Peyer's patch (tissue), 4 donors: ENCODE measurements around the gene KCNN3.

ENCODE experiments used
- CTCF ChIP-seq, 6 experiments: fragments of 450-650 bp in 4 of 6; fragments of 200-600 bp in 2 of 6; sonication (generic) in 1 of 6; IDR thresholded peaks; one replicate each; pipeline ENCODE4 v1.5.1; 2017 to 2019; ENCODE audit warnings: antibody characterized with exemption in 6 of 6, mild to moderate bottlenecking in 3 of 6, moderate library complexity in 1 of 6
- POLR2A ChIP-seq, 2 donors: fragments of 450-650 bp; IDR thresholded peaks; one replicate each; pipeline ENCODE4 v1.5.1; 2017; ENCODE audit warnings: antibody characterized with exemption in 2 of 2, mild to moderate bottlenecking in 2 of 2, moderate library complexity in 2 of 2

GRCh38 chr1:154835531-154836324 lies 34.4 kb downstream of the KCNN3 start:
- no peak for TF ChIP-seq CTCF (IDR thresholded peaks at IDR 0.05)
- TF ChIP-seq POLR2A (IDR thresholded peaks at IDR 0.05) = no peak
